GM12891 (cell line): ENCODE results near the gene MLYCD.

Experiments used
- POLR2A ChIP-seq: IDR thresholded peaks from 2 replicates; pipeline ENCODE4 v1.6.1; 2011; ENCODE audit warnings: low read depth, low read length, control low read depth
- POLR2AphosphoS5 ChIP-seq: IDR thresholded peaks from 2 replicates; pipeline ENCODE4 v1.6.1; 2011; ENCODE audit warnings: low read depth, low read length, control low read depth
- TAF1 ChIP-seq: IDR thresholded peaks from 2 replicates; pipeline ENCODE4 v1.6.1; 2011; ENCODE audit warnings: low read depth, low read length, control low read depth

DNA sequence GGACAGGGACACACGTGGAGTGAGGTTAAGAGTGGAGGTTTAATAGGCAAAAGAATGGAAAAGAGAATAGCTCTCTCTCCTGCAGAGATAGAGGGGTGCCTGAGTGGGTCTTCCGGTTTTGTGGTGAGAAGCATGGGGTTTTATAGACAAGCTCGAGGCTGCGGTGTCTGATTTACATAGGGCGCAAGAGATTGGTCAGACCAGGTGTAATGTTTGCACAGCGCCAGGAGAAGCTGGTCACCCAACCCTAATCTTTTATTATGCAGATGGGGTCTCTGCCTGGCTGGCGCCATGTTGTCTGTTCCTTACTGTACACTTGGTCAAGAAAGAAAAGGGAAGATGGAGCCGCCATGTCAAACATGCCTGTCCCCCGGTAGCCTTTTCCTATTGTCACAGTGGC is 44.5 kb upstream of the MLYCD start:
- TF ChIP-seq TAF1: no peak
- no peak for TF ChIP-seq POLR2AphosphoS5
- TF ChIP-seq POLR2A: no peak
